Measurements from ENCODE around the gene KIAA1958. TPM values are rescaled to one million over a fixed set of nuclear protein-coding genes. Genes with fewer than 3 reads are reported as not detected.

KIAA1958 gene
- polyA plus RNA-seq, 2 of the 4 experiments (the other 2 are of a cell fraction): 2.2 to 3.7 TPM

GRCh38 chr9:112689161-112689740, 202.6 kb downstream of the KIAA1958 start:
- Histone ChIP-seq H3K9me3 (no peaks in the 10 kb centered on the region), H3K4me2 (no peak overlapping the region), H3K4me1 (no peaks in the 10 kb centered on the region), H3K27ac (no peak overlapping the region), H3K4me3 (no peak overlapping the region)
- POLR2A ChIA-PET: no interaction called here
- no peak for ATAC-seq
- no peak for FAIRE-seq
- no peak for TF ChIP-seq SREBF2 (IDR thresholded peaks at IDR 0.05)
- no peak for TF ChIP-seq POLR2AphosphoS2 (conservative IDR thresholded peaks at IDR 0.05; ENCODE audit: low read length)
- no peak for TF ChIP-seq NPAS2 (CRISPR knock-in tag; IDR thresholded peaks at IDR 0.05; ENCODE audit: borderline replicate concordance)
- no peak for TF ChIP-seq RAD21 (conservative IDR thresholded peaks at IDR 0.05 in 1 of 2, IDR thresholded peaks at IDR 0.05 in 1 of 2)
- no peak for TF ChIP-seq HES2 (IDR thresholded peaks at IDR 0.05)
- TF ChIP-seq RARB (CRISPR knock-in tag; IDR thresholded peaks at IDR 0.05): no peak
- no peak for TF ChIP-seq PHF8 (IDR thresholded peaks at IDR 0.05; ENCODE audit: borderline replicate concordance, low read depth)
- no peak for TF ChIP-seq HMGXB4 (CRISPR knock-in tag; IDR thresholded peaks at IDR 0.05; ENCODE audit: borderline replicate concordance)
- no peak for TF ChIP-seq ZNF302 (CRISPR knock-in tag; IDR thresholded peaks at IDR 0.05)
- TF ChIP-seq GATA3 (IDR thresholded peaks at IDR 0.05; ENCODE audit: borderline replicate concordance): no peak
- TF ChIP-seq ESRRA (IDR thresholded peaks at IDR 0.05; ENCODE audit: borderline replicate concordance, low read length): no peak
- TF ChIP-seq, protein P1, sequence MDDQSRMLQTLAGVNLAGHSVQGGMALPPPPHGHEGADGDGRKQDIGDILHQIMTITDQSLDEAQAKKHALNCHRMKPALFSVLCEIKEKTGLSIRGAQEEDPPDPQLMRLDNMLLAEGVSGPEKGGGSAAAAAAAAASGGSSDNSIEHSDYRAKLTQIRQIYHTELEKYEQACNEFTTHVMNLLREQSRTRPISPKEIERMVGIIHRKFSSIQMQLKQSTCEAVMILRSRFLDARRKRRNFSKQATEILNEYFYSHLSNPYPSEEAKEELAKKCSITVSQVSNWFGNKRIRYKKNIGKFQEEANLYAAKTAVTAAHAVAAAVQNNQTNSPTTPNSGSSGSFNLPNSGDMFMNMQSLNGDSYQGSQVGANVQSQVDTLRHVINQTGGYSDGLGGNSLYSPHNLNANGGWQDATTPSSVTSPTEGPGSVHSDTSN (IDR thresholded peaks at IDR 0.05): no peak
- no peak for TF ChIP-seq EHMT2 (IDR thresholded peaks at IDR 0.05; ENCODE audit: low read depth)
- TF ChIP-seq CBX8 (IDR thresholded peaks at IDR 0.05): no peak
- no peak for TF ChIP-seq BHLHE40 (IDR thresholded peaks at IDR 0.05; ENCODE audit: low read depth, low read length)
- TF ChIP-seq, protein P2, sequence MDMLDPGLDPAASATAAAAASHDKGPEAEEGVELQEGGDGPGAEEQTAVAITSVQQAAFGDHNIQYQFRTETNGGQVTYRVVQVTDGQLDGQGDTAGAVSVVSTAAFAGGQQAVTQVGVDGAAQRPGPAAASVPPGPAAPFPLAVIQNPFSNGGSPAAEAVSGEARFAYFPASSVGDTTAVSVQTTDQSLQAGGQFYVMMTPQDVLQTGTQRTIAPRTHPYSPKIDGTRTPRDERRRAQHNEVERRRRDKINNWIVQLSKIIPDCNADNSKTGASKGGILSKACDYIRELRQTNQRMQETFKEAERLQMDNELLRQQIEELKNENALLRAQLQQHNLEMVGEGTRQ (IDR thresholded peaks at IDR 0.05): no peak
- TF ChIP-seq, protein P3, sequence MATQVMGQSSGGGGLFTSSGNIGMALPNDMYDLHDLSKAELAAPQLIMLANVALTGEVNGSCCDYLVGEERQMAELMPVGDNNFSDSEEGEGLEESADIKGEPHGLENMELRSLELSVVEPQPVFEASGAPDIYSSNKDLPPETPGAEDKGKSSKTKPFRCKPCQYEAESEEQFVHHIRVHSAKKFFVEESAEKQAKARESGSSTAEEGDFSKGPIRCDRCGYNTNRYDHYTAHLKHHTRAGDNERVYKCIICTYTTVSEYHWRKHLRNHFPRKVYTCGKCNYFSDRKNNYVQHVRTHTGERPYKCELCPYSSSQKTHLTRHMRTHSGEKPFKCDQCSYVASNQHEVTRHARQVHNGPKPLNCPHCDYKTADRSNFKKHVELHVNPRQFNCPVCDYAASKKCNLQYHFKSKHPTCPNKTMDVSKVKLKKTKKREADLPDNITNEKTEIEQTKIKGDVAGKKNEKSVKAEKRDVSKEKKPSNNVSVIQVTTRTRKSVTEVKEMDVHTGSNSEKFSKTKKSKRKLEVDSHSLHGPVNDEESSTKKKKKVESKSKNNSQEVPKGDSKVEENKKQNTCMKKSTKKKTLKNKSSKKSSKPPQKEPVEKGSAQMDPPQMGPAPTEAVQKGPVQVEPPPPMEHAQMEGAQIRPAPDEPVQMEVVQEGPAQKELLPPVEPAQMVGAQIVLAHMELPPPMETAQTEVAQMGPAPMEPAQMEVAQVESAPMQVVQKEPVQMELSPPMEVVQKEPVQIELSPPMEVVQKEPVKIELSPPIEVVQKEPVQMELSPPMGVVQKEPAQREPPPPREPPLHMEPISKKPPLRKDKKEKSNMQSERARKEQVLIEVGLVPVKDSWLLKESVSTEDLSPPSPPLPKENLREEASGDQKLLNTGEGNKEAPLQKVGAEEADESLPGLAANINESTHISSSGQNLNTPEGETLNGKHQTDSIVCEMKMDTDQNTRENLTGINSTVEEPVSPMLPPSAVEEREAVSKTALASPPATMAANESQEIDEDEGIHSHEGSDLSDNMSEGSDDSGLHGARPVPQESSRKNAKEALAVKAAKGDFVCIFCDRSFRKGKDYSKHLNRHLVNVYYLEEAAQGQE (IDR thresholded peaks at IDR 0.05): no peak
- CTCF ChIA-PET: no interaction called here
- DNase-seq (ENCODE audit: low read depth in 1 of 2, low spot score in 1 of 2): no peak
- 91% methylated on average over 6 of the region's 6 CpGs for WGBS (ENCODE audit: missing lambda C conversion rate)
